Mesendoderm (in vitro differentiated cells): ENCODE results near the gene CFAP20.

ENCODE experiments used
- DNase-seq: peaks from one replicate; pipeline ENCODE4 v3.0.0; 2013
- H2AK5ac ChIP-seq: 2 replicates; pipeline ENCODE4 v1.6.1; 2013; ENCODE audit warnings: low read length, inconsistent platforms
- H2BK120ac ChIP-seq: 2 replicates; pipeline ENCODE4 v1.6.1; 2013; ENCODE audit warnings: low read depth, mild to moderate bottlenecking, low read length, moderate library complexity, mixed read lengths
- H2BK15ac ChIP-seq: replicated peaks from 2 replicates; pipeline ENCODE4 v1.6.1; 2013; ENCODE audit warnings: low read depth, mild to moderate bottlenecking, moderate library complexity
- H2BK5ac ChIP-seq: 2 replicates; pipeline ENCODE4 v1.6.1; 2013; ENCODE audit warnings: low read length, inconsistent platforms
- H3K18ac ChIP-seq: 2 replicates; pipeline ENCODE4 v1.6.1; 2013; ENCODE audit warnings: mild to moderate bottlenecking, low read length, mixed read lengths
- H3K23ac ChIP-seq: one replicate; pipeline ENCODE4 v1.6.1; 2013; ENCODE audit warnings: low read length
- H3K27ac ChIP-seq: 2 replicates; pipeline ENCODE4 v1.5.1; 2013; ENCODE audit warnings: low read depth, mild to moderate bottlenecking, inconsistent platforms, low read length, moderate library complexity
- H3K27me3 ChIP-seq: 2 replicates; pipeline ENCODE4 v1.6.1; 2013; ENCODE audit warnings: low read length, control low read depth, mild to moderate bottlenecking, inconsistent platforms; ENCODE audit not compliant: insufficient read depth, poor library complexity
- H3K36me3 ChIP-seq: 2 replicates; pipeline ENCODE4 v1.6.1; 2013; ENCODE audit warnings: low read length, inconsistent platforms; ENCODE audit not compliant: control insufficient read depth, insufficient read depth
- H3K4ac ChIP-seq: one replicate; pipeline ENCODE4 v1.6.1; 2013; ENCODE audit warnings: low read depth, mild to moderate bottlenecking, low read length, moderate library complexity
- H3K4me1 ChIP-seq: 2 replicates; pipeline ENCODE4 v1.6.1; 2013; ENCODE audit warnings: low read depth, low read length, inconsistent platforms; ENCODE audit not compliant: control insufficient read depth
- H3K4me2 ChIP-seq: 2 replicates; pipeline ENCODE4 v1.6.1; 2013; ENCODE audit warnings: low read length
- H3K4me3 ChIP-seq: 2 replicates; pipeline ENCODE4 v1.5.1; 2013; ENCODE audit warnings: mild to moderate bottlenecking, low read length
- H3K56ac ChIP-seq: one replicate; pipeline ENCODE4 v1.6.1; 2013; ENCODE audit warnings: low read length
- H3K79me1 ChIP-seq: 2 replicates; pipeline ENCODE4 v1.6.1; 2013; ENCODE audit warnings: low read length, inconsistent platforms
- H3K79me2 ChIP-seq: 2 replicates; pipeline ENCODE4 v1.6.1; 2013; ENCODE audit warnings: mild to moderate bottlenecking, low read length; ENCODE audit not compliant: control insufficient read depth, insufficient read depth
- H3K9ac ChIP-seq: 2 replicates; pipeline ENCODE4 v1.6.1; 2013; ENCODE audit warnings: low read length, inconsistent platforms
- H4K5ac ChIP-seq: one replicate; pipeline ENCODE4 v1.6.1; 2013; ENCODE audit warnings: low read length
- H4K8ac ChIP-seq: one replicate; pipeline ENCODE4 v1.6.1; 2013; ENCODE audit warnings: low read depth, mild to moderate bottlenecking, control low read depth, low read length, moderate library complexity
- WGBS: extraction: QIAGEN DNeasy Blood & Tissue Kit; methylation state at CpG from one replicate; pipeline ENCODE4 v1.1.7; 2013; ENCODE audit warnings: low lambda C conversion rate, missing lambda C conversion rate; ENCODE audit not compliant: insufficient coverage; ENCODE audit errors: extremely low coverage; 5-methylcytosine and 5-hydroxymethylcytosine counted together

The CFAP20 gene

GRCh38 chr16:58123896-58124600 is 5.1 kb downstream of the CFAP20 start:
- no peak overlapping the region for H2AK5ac ChIP-seq
- no peak overlapping the region for H2BK15ac ChIP-seq
- no CpG with 5 or more reads among the region's 8 CpGs for WGBS
- H4K5ac ChIP-seq: no peak overlapping the region
- H3K27ac ChIP-seq: no peak overlapping the region
- H4K8ac ChIP-seq: no peak overlapping the region
- H3K56ac ChIP-seq: no peak overlapping the region
- H2BK120ac ChIP-seq: no peak overlapping the region
- no peak overlapping the region for H3K9ac ChIP-seq
- DNase-seq: no peak
- H3K79me1 ChIP-seq: peaks cover 25% of the 10 kb centered on the region
- H3K79me2 ChIP-seq: peaks cover 72% of the 10 kb centered on the region
- H3K23ac ChIP-seq: no peak overlapping the region
- peaks cover 10% of the 10 kb centered on the region for H3K4me1 ChIP-seq
- no peaks in the 10 kb centered on the region for H3K36me3 ChIP-seq
- H3K18ac ChIP-seq: no peak overlapping the region
- H3K4me2 ChIP-seq: no peak overlapping the region
- H3K4ac ChIP-seq: no peak overlapping the region
- no peaks in the 10 kb centered on the region for H3K27me3 ChIP-seq
- H3K4me3 ChIP-seq: no peak overlapping the region
- no peak overlapping the region for H2BK5ac ChIP-seq

- H3K4me2 ChIP-seq: no peak overlapping the region
- H2BK120ac ChIP-seq: no peak overlapping the region
- H3K4me3 ChIP-seq: no peak overlapping the region
- H2BK5ac ChIP-seq: no peak overlapping the region
- no peak overlapping the region for H3K4ac ChIP-seq
- no peak for DNase-seq
- peaks cover 24% of the 10 kb centered on the region for H3K79me1 ChIP-seq
- no peak overlapping the region for H4K8ac ChIP-seq
- H3K27ac ChIP-seq: no peak overlapping the region
- H2AK5ac ChIP-seq: no peak overlapping the region
- H4K5ac ChIP-seq: no peak overlapping the region
- H3K36me3 ChIP-seq: no peaks in the 10 kb centered on the region
- no peak overlapping the region for H2BK15ac ChIP-seq
- WGBS: no CpG with 5 or more reads among the region's 6 CpGs
- H3K18ac ChIP-seq: no peak overlapping the region
- no peak overlapping the region for H3K9ac ChIP-seq
- H3K56ac ChIP-seq: no peak overlapping the region
- no peaks in the 10 kb centered on the region for H3K27me3 ChIP-seq
- peaks cover 65% of the 10 kb centered on the region for H3K79me2 ChIP-seq
- H3K4me1 ChIP-seq: no peaks in the 10 kb centered on the region
- no peak overlapping the region for H3K23ac ChIP-seq
Observed at GRCh38 chr16:58121132-58121531, 8.0 kb downstream of the CFAP20 start.

- no peak for DNase-seq
- no peak overlapping the region for H3K27ac ChIP-seq
Observed at GRCh38 chr16:58120234-58120633, 8.9 kb downstream of the CFAP20 start.

GRCh38 chr16:58119509-58119845 is 9.7 kb downstream of the CFAP20 start:
- Histone ChIP-seq H3K79me2 (peaks cover 51% of the 10 kb centered on the region), H2BK15ac (no peak overlapping the region), H3K23ac (no peak overlapping the region), H2BK5ac (no peak overlapping the region), H3K9ac (no peak overlapping the region), H3K36me3 (peaks cover 6% of the 10 kb centered on the region), H4K8ac (no peak overlapping the region), H3K4ac (no peak overlapping the region), H3K4me1 (no peaks in the 10 kb centered on the region), H3K27me3 (no peaks in the 10 kb centered on the region), H2BK120ac (no peak overlapping the region), H4K5ac (no peak overlapping the region), H3K27ac (no peak overlapping the region), H3K4me3 (no peak overlapping the region), H3K18ac (no peak overlapping the region), H3K4me2 (no peak overlapping the region), H3K56ac (no peak overlapping the region), H2AK5ac (no peak overlapping the region), H3K79me1 (peaks cover 19% of the 10 kb centered on the region)
- no peak for DNase-seq
- no CpG with 5 or more reads among the region's 8 CpGs for WGBS

More at GRCh38 chr16:58120234-58120633, 8.9 kb downstream of the CFAP20 start:
- Histone ChIP-seq H4K5ac (no peak overlapping the region), H2BK15ac (no peak overlapping the region), H3K4me1 (no peaks in the 10 kb centered on the region), H3K36me3 (peaks cover 3% of the 10 kb centered on the region), H2BK120ac (no peak overlapping the region), H3K56ac (no peak overlapping the region), H2AK5ac (no peak overlapping the region), H3K27me3 (no peaks in the 10 kb centered on the region), H3K79me2 (peaks cover 56% of the 10 kb centered on the region), H4K8ac (no peak overlapping the region), H3K18ac (no peak overlapping the region), H3K79me1 (peaks cover 21% of the 10 kb centered on the region), H3K9ac (no peak overlapping the region), H3K4me3 (no peak overlapping the region), H3K4ac (no peak overlapping the region), H3K4me2 (no peak overlapping the region), H3K23ac (no peak overlapping the region), H2BK5ac (no peak overlapping the region)
- 100% methylated on average over 1 of the region's 3 CpGs for WGBS

- Histone ChIP-seq H3K4me3 (no peak overlapping the region), H3K18ac (no peak overlapping the region), H2BK5ac (no peak overlapping the region), H4K5ac (no peak overlapping the region), H3K4me1 (no peaks in the 10 kb centered on the region), H2BK15ac (no peak overlapping the region), H3K9ac (no peak overlapping the region), H2AK5ac (no peak overlapping the region), H2BK120ac (no peak overlapping the region), H3K36me3 (peaks cover 8% of the 10 kb centered on the region), H3K56ac (no peak overlapping the region), H3K79me1 (peaks cover 17% of the 10 kb centered on the region), H3K27me3 (no peaks in the 10 kb centered on the region), H3K27ac (no peak overlapping the region), H4K8ac (no peak overlapping the region), H3K4me2 (no peak overlapping the region), H3K4ac (no peak overlapping the region), H3K79me2 (peaks cover 47% of the 10 kb centered on the region), H3K23ac (no peak overlapping the region)
- no peak for DNase-seq
- WGBS: no CpG with 5 or more reads among the region's 5 CpGs
Observed at GRCh38 chr16:58118801-58119508, 10.2 kb downstream of the CFAP20 start.
